Pons (tissue), 1 donor: Measurements from ENCODE around the gene PRDX4.
"Not testable (repeated sequence)": the region's sequence is repeated elsewhere in the genome, so short reads cannot be mapped to it uniquely, and the experiment has no call there.

Experiments
- DNase-seq: peaks from one replicate; pipeline ENCODE4 v3.0.0-alpha.2; 2016; ENCODE audit warnings: low spot score

PRDX4 gene

DNA sequence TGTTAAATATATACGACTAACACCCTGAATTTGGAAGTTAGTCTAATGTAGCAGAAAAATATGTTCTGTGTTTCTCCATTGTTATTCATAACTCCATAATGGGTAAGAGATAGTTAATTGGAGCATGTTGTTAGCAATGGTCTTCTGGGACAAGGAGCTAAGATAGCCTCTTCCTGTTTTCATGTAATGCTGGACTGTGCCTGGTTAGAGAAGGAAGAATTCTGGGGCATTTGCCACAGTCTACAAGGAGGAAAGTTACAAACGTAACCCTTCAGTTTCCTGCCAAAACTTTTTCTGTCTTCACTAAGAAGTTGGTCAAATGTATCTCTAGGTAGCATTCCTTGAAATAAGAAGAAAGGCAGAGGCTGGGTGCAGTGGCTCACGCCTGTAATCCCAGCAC, 5.8 kb downstream of the PRDX4 start:
- no peak for DNase-seq

DNA sequence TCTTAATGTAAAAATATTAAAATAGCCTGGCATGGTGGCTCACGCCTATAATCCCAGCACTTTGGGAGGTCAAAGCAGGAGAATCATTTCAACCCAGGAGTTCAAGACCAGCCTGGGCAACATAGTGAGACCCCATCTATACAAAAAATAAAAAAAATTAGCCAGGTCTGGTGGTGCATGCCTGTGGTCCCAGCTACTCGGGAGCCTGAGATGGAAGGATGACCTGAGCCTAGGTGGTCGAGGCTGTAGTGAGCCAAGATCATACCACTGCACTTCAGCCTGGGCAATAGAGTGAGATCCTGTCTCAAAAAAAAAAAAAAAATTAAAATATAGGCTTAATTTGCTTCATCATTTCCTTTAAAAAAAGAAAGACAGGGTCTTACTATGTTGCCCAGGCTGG, 9.2 kb downstream of the PRDX4 start:
- DNase-seq = not testable (repeated sequence)

- DNase-seq = no peak
Measured at GRCh38 chrX:23692166-23692565, 24.9 kb downstream of the PRDX4 start.

- peak; percentile 73 for DNase-seq
Measured at GRCh38 chrX:23694606-23695005, 27.3 kb downstream of the PRDX4 start.

GRCh38 chrX:23699636-23700194, 32.4 kb downstream of the PRDX4 start:
- DNase-seq = peak; percentile 54

- no peak for DNase-seq
Measured at GRCh38 chrX:23704673-23705206, 37.4 kb downstream of the PRDX4 start.

- DNase-seq = no peak
Measured at GRCh38 chrX:23705235-23705634, 37.9 kb downstream of the PRDX4 start.

- no peak for DNase-seq
Measured at GRCh38 chrX:23720117-23720677, 52.9 kb downstream of the PRDX4 start.

DNA sequence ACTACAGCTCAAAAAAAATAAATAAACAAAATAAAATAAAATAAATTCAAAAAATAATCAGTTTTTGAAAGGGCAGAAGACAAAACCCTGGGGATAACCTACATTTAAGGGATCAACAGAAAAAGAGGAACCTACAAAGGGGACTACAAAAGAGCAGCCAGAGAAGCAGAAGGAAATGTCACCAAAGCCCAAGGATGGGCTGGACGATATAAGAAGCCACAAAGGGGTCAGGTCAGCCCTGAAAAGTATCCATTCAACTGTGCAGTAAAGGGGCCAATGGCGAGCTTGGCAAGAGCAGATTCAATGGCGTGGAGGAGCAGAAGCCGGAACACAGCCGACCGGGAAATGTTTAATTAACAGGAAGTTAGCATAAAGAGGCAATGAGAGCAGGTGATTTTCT, 58.9 kb downstream of the PRDX4 start:
- DNase-seq = no peak

- DNase-seq = no peak
Measured at GRCh38 chrX:23727206-23727605, 59.9 kb downstream of the PRDX4 start.

DNA sequence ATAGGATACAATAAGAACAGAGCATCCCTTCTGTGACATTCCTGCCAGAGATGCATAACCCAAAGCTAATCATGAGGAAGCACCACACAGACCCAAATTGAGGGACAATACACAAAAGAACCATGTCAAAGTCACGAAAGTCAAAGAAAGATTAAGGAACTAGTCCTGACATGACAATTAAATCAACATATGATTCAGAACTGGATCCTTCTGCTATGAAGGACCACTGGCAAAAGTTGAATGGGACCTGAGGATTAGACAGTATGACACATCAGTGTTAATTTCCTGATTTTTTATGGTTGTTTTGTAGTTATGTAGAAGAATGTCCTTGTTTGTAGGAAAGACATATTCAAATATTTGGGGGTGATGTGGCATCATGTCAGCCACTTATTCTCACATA, 61.9 kb downstream of the PRDX4 start:
- DNase-seq = no peak

DNA sequence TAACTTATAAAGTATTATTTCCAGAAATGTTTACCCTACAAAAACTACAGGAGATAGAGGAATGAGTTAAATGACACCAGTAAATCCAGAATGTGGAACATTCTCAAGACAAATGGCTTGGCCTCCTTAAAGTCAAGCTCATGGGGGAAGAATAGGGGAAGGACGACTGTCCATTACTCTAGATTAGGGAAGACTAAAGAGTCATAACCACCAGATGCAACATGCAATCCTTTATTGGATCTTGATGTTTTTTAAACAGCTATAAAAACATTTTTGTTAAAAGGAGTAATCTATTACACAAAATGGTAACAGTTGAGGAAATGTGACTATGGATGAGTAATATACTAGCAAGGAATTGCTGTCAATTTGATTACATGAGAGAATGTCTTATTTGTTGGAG, 64.7 kb downstream of the PRDX4 start:
- DNase-seq = no peak

GRCh38 chrX:23732704-23733103, 65.4 kb downstream of the PRDX4 start:
- peak; percentile 14 for DNase-seq
